K562 (cell line): ENCODE results near the gene IRS1. TPM values are rescaled to one million over a fixed set of nuclear protein-coding genes. Genes with fewer than 3 reads are reported as not detected.

Experiments
- ARNT ChIP-seq, 2 experiments: fragments of 450-650 bp; IDR thresholded peaks; 2 replicates each; pipeline ENCODE4 v1.6.1; 2016; ENCODE audit warnings: mild to moderate bottlenecking in 1 of 2
- DDX20 ChIP-seq: fragments of 450-650 bp; IDR thresholded peaks from 2 replicates; pipeline ENCODE4 v1.6.1; 2016; ENCODE audit warnings: missing genetic modification characterization, low read depth, mild to moderate bottlenecking, missing compliant biosample characterization, moderate library complexity
- EGR1 ChIP-seq: fragments of 450-650 bp; conservative IDR thresholded peaks from 2 replicates; pipeline ENCODE4 v1.6.1; 2017; ENCODE audit warnings: mild to moderate bottlenecking
- ELF4 ChIP-seq: fragments of 450-650 bp; formaldehyde crosslinking; IDR thresholded peaks from 2 replicates; pipeline ENCODE4 v1.4.0; 2022; ENCODE audit warnings: missing genetic modification characterization
- EZH2 ChIP-seq: IDR thresholded peaks from 2 replicates; pipeline ENCODE4 v1.6.1; 2012; ENCODE audit warnings: low read depth, mild to moderate bottlenecking, inconsistent platforms, low read length, borderline replicate concordance
- HNRNPLL ChIP-seq: fragments of 200-400 bp; formaldehyde crosslinking; IDR thresholded peaks from 2 replicates; pipeline ENCODE4 v1.6.1; 2017; ENCODE audit warnings: low read length, low read depth, mild to moderate bottlenecking; ENCODE audit not compliant: poor library complexity, severe bottlenecking
- ILK ChIP-seq: fragments of 450-650 bp; IDR thresholded peaks from 2 replicates; pipeline ENCODE4 v1.6.1; 2016; ENCODE audit warnings: missing genetic modification characterization, low read depth, mild to moderate bottlenecking, missing compliant biosample characterization, moderate library complexity, borderline replicate concordance
- MXD1 ChIP-seq: fragments of 250-450 bp; sonication (Bioruptor Pico); IDR thresholded peaks from 2 replicates; pipeline ENCODE4 v1.8.0; 2021; ENCODE audit warnings: borderline replicate concordance, mild to moderate bottlenecking, moderate library complexity; ENCODE audit not compliant: poor library complexity, severe bottlenecking
- RBM14 ChIP-seq: fragments of 200-400 bp; formaldehyde crosslinking; IDR thresholded peaks from 2 replicates; pipeline ENCODE4 v1.6.1; 2018; ENCODE audit warnings: low read depth, mild to moderate bottlenecking, low read length, moderate library complexity, borderline replicate concordance; ENCODE audit not compliant: insufficient read depth
- SMARCB1 ChIP-seq: IDR thresholded peaks from 2 replicates; pipeline ENCODE4 v1.6.1; 2011; ENCODE audit warnings: improper control_type of control experiment, low read depth; ENCODE audit not compliant: insufficient read length
- SMARCE1 ChIP-seq: fragments of 450-650 bp; IDR thresholded peaks from 2 replicates; pipeline ENCODE4 v1.7.1; 2016; ENCODE audit warnings: mild to moderate bottlenecking
- SREBF2 ChIP-seq: sonication (generic); formaldehyde crosslinking; IDR thresholded peaks from 2 replicates; pipeline ENCODE4 v1.4.0; 2020; ENCODE audit warnings: mild to moderate bottlenecking, missing genetic modification reagents
- SRSF1 ChIP-seq: fragments of 200-400 bp; formaldehyde crosslinking; IDR thresholded peaks from 2 replicates; pipeline ENCODE4 v1.6.1; 2017; ENCODE audit warnings: mild to moderate bottlenecking, low read depth, low read length, moderate library complexity
- SRSF3 ChIP-seq: fragments of 200-400 bp; formaldehyde crosslinking; IDR thresholded peaks from 2 replicates; pipeline ENCODE4 v1.6.1; 2016; ENCODE audit warnings: mild to moderate bottlenecking, low read length, moderate library complexity; ENCODE audit not compliant: insufficient read depth
- XRCC5 ChIP-seq: fragments of 200-400 bp; formaldehyde crosslinking; IDR thresholded peaks from 2 replicates; pipeline ENCODE4 v1.6.1; 2017; ENCODE audit warnings: low read depth, mild to moderate bottlenecking, low read length
- ZNF133 ChIP-seq: fragments of 250-450 bp; sonication (Bioruptor Pico); IDR thresholded peaks from 2 replicates; pipeline ENCODE4 v1.4.0; 2020; ENCODE audit warnings: mild to moderate bottlenecking
- ZNF431 ChIP-seq: sonication (generic); formaldehyde crosslinking; IDR thresholded peaks from 2 replicates; pipeline ENCODE4 v1.8.0; 2022; ENCODE audit warnings: mild to moderate bottlenecking, missing genetic modification reagents
- ZNF589 ChIP-seq: fragments of 200-800 bp; sonication (Bioruptor generic); IDR thresholded peaks from 2 replicates; pipeline ENCODE4 v1.6.1; 2016; ENCODE audit warnings: low read depth, missing genetic modification characterization, missing compliant biosample characterization
- ZNF79 ChIP-seq: fragments of 250-450 bp; sonication (Bioruptor Pico); IDR thresholded peaks from 2 replicates; pipeline ENCODE4 v1.4.0; 2020; ENCODE audit warnings: low read depth, mild to moderate bottlenecking, moderate library complexity
- polyA plus RNA-seq, 8 experiments: library from polyadenylated mRNA; depleted of rRNA in 4 of 8; stranded (reverse) in 5 of 8; unstranded in 3 of 8; fragments of >200 nt; fragmentation: Nextera tagmentation in 2 of 8; fragmentation: Illumina TruSeq in 1 of 8; extraction: Ambion mirVana in 2 of 8; extraction: Trizol in 1 of 8; gene quantifications; 2 replicates each; pipeline versions ENCODE4 v1.2.1 to v1.2.3, GENCODE V29; 2011 to 2014; ENCODE audit warnings: inconsistent platforms in 1 of 8, missing spikeins in 1 of 8
- total RNA-seq, 7 experiments: library from RNA; depleted of rRNA in 6 of 7; stranded (reverse); fragments of >200 nt in 6 of 7; fragmentation: Illumina TruSeq in 2 of 7; extraction: Trizol in 2 of 7; gene quantifications; 2 replicates each; pipeline versions ENCODE4 v1.2.1 to v1.2.3, GENCODE V29; 2011 to 2021; ENCODE audit warnings: low replicate concordance in 1 of 7
- TF ChIP-seq, protein P1 (sequence below): fragments of 450-650 bp; IDR thresholded peaks from 2 replicates; pipeline ENCODE4 v1.6.1; 2016
- TF ChIP-seq, protein P2 (sequence below): fragments of 450-650 bp; IDR thresholded peaks from 2 replicates; pipeline ENCODE4 v1.6.1; 2018; ENCODE audit warnings: mild to moderate bottlenecking, low read depth; ENCODE audit not compliant: partially characterized antibody
- TF ChIP-seq, protein P3 (sequence below), 2 experiments: fragments of 450-650 bp; IDR thresholded peaks; 2 replicates each; pipeline ENCODE4 v1.6.1; 2018; ENCODE audit warnings: mild to moderate bottlenecking in 2 of 2, low read depth in 1 of 2; ENCODE audit not compliant: partially characterized antibody in 2 of 2

Gene IRS1
- total and polyA plus RNA-seq, 9 of the 15 experiments (the other 6 are each of a cell fraction or from before 2014, with no cell fraction given), result under 0.01 to 0.31 (median 0.08) TPM; not detected in 1

DNA sequence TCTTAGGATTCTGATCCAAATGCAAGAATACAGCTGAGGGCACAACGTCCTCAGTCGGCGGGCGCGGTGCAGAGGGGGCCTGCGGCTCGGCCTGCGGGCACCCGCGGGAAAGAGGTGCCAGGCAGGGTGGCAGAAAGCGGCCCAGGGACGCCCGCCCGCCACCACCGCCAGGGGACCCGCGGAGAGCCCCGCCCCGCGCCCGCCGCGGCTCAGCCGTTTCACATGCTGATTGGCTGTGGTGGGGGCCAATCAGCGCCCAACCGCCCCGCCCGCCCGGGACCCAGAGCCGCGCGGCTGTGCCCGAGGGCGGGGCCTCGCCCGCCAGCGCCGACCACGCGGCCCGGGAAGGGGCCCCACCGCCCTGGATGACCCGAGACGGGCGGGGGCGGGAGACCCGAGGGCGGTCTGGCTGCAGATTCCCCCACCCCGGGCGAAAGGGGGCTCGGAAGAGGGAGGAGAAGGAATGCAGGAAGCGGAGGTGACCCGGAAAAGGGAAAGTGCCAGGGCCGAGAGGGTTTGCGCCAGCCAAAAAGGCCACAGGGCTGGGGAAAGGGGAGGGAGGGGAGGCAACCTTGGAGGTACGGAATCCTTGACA lies 8.0 kb downstream of the IRS1 start (continued):
- TF ChIP-seq RBM14 (no peak), SRSF1 (no peak), SMARCE1 (no peak), EGR1 (peak; percentile 85), ZNF133 (CRISPR knock-in tag) (no peak), ZNF589 (CRISPR knock-in tag) (no peak), ZNF431 (CRISPR knock-in tag) (peak; percentile 60; the same call in 1 of the 2 replicates), ARNT (IDR thresholded peaks at IDR 0.05) (no peak), HNRNPLL (no peak), ILK (tag) (no peak), SREBF2 (no peak), EZH2 (no peak), ZNF79 (no peak), SRSF3 (no peak), DDX20 (tag) (no peak), SMARCB1 (no peak), MXD1 (CRISPR knock-in tag) (no peak), ELF4 (CRISPR knock-in tag) (no peak), XRCC5 (peak; percentile 52; the same call in 1 of the 2 replicates)
- TF ChIP-seq, protein P1, sequence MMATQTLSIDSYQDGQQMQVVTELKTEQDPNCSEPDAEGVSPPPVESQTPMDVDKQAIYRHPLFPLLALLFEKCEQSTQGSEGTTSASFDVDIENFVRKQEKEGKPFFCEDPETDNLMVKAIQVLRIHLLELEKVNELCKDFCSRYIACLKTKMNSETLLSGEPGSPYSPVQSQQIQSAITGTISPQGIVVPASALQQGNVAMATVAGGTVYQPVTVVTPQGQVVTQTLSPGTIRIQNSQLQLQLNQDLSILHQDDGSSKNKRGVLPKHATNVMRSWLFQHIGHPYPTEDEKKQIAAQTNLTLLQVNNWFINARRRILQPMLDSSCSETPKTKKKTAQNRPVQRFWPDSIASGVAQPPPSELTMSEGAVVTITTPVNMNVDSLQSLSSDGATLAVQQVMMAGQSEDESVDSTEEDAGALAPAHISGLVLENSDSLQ, result peak; percentile 71
- TF ChIP-seq, protein P2, sequence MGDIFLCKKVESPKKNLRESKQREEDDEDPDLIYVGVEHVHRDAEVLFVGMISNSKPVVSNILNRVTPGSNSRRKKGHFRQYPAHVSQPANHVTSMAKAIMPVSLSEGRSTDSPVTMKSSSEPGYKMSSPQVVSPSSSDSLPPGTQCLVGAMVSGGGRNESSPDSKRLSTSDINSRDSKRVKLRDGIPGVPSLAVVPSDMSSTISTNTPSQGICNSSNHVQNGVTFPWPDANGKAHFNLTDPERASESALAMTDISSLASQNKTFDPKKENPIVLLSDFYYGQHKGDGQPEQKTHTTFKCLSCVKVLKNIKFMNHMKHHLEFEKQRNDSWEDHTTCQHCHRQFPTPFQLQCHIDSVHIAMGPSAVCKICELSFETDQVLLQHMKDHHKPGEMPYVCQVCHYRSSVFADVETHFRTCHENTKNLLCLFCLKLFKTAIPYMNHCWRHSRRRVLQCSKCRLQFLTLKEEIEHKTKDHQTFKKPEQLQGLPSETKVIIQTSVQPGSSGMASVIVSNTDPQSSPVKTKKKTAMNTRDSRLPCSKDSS, result no peak
- TF ChIP-seq, protein P3, sequence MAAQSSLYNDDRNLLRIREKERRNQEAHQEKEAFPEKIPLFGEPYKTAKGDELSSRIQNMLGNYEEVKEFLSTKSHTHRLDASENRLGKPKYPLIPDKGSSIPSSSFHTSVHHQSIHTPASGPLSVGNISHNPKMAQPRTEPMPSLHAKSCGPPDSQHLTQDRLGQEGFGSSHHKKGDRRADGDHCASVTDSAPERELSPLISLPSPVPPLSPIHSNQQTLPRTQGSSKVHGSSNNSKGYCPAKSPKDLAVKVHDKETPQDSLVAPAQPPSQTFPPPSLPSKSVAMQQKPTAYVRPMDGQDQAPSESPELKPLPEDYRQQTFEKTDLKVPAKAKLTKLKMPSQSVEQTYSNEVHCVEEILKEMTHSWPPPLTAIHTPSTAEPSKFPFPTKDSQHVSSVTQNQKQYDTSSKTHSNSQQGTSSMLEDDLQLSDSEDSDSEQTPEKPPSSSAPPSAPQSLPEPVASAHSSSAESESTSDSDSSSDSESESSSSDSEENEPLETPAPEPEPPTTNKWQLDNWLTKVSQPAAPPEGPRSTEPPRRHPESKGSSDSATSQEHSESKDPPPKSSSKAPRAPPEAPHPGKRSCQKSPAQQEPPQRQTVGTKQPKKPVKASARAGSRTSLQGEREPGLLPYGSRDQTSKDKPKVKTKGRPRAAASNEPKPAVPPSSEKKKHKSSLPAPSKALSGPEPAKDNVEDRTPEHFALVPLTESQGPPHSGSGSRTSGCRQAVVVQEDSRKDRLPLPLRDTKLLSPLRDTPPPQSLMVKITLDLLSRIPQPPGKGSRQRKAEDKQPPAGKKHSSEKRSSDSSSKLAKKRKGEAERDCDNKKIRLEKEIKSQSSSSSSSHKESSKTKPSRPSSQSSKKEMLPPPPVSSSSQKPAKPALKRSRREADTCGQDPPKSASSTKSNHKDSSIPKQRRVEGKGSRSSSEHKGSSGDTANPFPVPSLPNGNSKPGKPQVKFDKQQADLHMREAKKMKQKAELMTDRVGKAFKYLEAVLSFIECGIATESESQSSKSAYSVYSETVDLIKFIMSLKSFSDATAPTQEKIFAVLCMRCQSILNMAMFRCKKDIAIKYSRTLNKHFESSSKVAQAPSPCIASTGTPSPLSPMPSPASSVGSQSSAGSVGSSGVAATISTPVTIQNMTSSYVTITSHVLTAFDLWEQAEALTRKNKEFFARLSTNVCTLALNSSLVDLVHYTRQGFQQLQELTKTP (IDR thresholded peaks at IDR 0.05; ENCODE audit: low read depth in 1 of 2, partially characterized antibody in 2 of 2), result no peak
